A549 treated with AZD2906 at 1 μM for 4 hours (cell line): Measurements from ENCODE around the gene NHSL1. TPM values are rescaled to one million over a fixed set of nuclear protein-coding genes. Genes with fewer than 3 reads are reported as not detected.

Experiments used
- total RNA-seq: library from RNA; stranded (reverse); fragments of 200-300 nt; extraction: Qiagen RNA extraction; gene quantifications from 5 replicates; pipeline ENCODE4 v1.2.3, GENCODE V29; 2022

Gene NHSL1, protein sequence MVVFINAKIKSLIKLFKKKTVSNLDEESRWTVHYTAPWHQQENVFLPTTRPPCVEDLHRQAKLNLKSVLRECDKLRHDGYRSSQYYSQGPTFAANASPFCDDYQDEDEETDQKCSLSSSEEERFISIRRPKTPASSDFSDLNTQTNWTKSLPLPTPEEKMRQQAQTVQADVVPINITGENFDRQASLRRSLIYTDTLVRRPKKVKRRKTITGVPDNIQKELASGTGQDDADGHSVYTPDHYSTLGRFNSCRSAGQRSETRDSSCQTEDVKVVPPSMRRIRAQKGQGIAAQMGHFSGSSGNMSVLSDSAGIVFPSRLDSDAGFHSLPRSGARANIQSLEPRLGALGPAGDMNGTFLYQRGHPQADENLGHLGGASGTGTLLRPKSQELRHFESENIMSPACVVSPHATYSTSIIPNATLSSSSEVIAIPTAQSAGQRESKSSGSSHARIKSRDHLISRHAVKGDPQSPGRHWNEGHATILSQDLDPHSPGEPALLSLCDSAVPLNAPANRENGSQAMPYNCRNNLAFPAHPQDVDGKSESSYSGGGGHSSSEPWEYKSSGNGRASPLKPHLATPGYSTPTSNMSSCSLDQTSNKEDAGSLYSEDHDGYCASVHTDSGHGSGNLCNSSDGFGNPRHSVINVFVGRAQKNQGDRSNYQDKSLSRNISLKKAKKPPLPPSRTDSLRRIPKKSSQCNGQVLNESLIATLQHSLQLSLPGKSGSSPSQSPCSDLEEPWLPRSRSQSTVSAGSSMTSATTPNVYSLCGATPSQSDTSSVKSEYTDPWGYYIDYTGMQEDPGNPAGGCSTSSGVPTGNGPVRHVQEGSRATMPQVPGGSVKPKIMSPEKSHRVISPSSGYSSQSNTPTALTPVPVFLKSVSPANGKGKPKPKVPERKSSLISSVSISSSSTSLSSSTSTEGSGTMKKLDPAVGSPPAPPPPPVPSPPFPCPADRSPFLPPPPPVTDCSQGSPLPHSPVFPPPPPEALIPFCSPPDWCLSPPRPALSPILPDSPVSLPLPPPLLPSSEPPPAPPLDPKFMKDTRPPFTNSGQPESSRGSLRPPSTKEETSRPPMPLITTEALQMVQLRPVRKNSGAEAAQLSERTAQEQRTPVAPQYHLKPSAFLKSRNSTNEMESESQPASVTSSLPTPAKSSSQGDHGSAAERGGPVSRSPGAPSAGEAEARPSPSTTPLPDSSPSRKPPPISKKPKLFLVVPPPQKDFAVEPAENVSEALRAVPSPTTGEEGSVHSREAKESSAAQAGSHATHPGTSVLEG (N-terminal part only)
- 2.6 to 3.8 TPM (median 3.4 TPM) in 5 replicates for total RNA-seq

DNA sequence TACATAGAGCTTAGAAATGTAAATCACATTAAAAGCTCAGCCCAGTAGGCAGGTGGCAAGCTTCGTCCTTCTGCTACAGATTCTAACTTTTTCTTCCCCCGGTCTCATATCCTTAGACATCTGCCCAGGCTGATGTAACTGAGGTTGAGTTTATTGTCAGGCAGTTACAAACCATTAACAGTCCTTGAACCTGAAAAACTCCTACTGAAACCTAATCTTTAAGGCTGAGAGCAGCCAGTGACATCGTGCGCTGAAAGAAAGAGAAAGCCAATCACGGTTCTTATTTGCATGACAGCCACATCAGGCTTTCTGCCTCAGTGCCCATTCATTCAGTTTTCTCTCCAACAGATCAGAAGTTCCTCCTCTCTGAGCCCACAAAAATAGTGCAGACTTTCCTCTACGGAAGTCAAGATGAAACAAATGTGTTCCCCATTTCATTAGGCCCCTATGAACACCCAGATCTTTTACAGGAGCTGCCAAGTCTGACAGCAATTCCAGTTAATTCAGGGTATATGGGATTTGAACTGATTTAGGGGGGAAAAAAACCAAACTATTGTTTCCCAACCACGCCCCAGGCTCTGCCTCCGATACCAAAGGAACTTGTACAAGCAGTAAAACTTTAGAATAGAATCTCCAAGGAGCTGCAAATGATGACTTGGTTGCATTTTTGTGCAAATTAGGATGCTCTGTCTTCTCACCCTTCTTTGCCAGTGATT is at the start of gene NHSL1:
TSS of gene NHSL1 (minus strand) at position 192 of the 716 bp plus-strand sequence. CDS start 204 bp downstream, outside the sequence.

DNA sequence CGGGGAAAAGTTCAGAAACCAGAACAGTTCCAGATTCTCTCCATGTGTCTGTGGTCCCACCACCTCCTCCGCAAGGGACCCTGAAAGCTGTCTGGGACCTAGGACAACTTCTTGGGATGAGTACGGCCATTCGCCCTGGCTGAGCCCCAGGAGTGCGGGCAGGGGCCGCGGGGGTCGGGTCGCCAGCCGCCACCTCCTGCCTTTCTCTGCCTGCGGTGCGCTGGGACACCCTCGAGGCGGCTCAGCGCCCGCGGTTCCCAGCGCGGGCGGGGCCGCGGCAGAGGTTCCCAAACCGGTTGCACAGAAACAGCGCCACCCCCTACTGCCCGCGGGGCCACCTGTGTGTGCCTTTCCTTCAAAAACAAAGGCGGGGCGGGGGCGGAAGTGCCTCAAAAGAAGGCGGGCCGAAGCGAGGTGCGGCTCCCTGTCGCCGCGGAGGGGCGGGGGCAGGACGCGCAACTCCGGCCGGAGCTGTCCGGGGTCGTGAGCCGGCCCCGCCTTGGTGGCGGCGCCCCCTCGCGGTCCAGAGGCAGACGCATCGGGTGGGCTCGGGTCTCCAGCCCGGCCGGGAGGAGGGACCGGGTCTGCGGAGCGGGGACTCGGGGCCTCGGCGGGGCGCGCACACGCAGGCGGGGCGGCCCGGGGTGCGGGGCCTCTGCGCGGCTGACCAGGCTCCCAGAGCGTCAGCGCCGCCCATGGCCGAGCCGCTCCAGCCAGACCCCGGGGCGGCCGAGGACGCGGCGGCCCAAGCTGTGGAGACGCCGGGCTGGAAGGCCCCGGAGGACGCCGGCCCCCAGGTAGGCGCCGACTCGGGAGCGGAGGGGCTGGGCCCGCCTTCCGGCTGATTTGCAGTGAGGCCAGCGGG is 95.3 kb downstream of the NHSL1 start, which contains the start of gene HEBP2:
TSS of gene HEBP2 (plus strand) at position 423 of the 865 bp plus-strand sequence. CDS start at position 696, 273 bp downstream.

DNA sequence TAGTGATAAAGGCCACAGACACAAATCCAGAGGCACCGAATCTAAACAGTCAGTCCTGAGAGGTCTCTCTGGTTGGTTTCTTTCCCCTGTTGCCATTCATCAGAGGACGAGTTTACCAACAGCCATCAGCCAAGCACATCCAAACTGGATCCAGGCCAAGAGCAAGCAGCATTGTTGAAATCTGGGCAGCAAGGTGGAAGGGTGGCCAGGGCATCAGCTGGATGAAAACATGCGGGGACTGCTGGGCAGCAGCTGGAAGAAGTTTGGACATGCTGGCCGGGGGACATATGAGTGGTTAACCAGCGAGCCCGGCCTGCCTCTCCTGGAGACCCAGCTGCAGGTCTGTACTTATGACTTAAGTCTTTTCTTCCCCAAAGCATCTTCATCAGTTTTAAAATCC is 121.5 kb downstream of the NHSL1 start, which contains the start of gene SMIM28:
TSS of gene SMIM28 (plus strand) at position 62 of the 400 bp plus-strand sequence. CDS start at position 230, 168 bp downstream.

Other genes with a start within 250 kb of the NHSL1 start
- not detected in 5 replicates for gene SMIM28, start 121.6 kb downstream of the NHSL1 start, total RNA-seq
- 17.6 to 35.6 TPM (median 34.4 TPM) in 5 replicates for gene HEBP2, start 95.3 kb downstream of the NHSL1 start, total RNA-seq